OCI-LY1 (cell line): Measurements from ENCODE around the gene MCTP2.

ENCODE experiments used
- EZH2 ChIP-seq: fragments of 200-600 bp; sonication (generic), shearing (Covaris generic); IDR thresholded peaks from 2 replicates; pipeline ENCODE4 v1.8.0; 2017; ENCODE audit warnings: borderline replicate concordance, mixed run types, mild to moderate bottlenecking, antibody characterized with exemption, low read length, moderate library complexity, mixed read lengths
- TF ChIP-seq, protein P1 (sequence below): fragments of 200-600 bp; sonication (generic), shearing (Covaris generic); IDR thresholded peaks from 2 replicates; pipeline ENCODE4 v1.5.1; 2017; ENCODE audit warnings: mild to moderate bottlenecking, antibody characterized with exemption, low read length, moderate library complexity, mixed read lengths

DNA sequence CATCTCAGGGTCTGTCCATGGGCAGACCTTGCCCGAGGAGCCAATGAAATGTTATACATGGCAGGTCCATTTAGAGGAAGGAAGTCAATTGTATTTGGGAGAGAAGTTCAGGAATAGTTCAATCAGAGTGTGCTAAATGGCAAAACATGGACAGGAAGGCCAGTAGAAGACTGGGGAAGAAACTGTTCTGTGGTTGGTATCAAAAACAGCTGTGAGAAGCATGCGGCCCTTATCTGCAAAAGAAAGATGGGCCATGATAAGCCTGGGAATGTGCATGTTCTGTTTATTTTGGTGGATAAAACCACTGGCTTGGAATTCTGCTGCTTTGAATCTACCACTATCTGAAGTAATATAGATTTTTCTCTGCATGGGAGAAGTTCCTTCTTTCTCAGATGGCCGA lies 100.4 kb downstream of the MCTP2 start:
- TF ChIP-seq, protein P1, sequence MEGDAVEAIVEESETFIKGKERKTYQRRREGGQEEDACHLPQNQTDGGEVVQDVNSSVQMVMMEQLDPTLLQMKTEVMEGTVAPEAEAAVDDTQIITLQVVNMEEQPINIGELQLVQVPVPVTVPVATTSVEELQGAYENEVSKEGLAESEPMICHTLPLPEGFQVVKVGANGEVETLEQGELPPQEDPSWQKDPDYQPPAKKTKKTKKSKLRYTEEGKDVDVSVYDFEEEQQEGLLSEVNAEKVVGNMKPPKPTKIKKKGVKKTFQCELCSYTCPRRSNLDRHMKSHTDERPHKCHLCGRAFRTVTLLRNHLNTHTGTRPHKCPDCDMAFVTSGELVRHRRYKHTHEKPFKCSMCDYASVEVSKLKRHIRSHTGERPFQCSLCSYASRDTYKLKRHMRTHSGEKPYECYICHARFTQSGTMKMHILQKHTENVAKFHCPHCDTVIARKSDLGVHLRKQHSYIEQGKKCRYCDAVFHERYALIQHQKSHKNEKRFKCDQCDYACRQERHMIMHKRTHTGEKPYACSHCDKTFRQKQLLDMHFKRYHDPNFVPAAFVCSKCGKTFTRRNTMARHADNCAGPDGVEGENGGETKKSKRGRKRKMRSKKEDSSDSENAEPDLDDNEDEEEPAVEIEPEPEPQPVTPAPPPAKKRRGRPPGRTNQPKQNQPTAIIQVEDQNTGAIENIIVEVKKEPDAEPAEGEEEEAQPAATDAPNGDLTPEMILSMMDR, result no peak
- no peak for TF ChIP-seq EZH2
